Measurements from ENCODE around the gene KRTAP12-2. TPM values are rescaled to one million over a fixed set of nuclear protein-coding genes. Genes with fewer than 3 reads are reported as not detected.
"Not testable (repeated sequence)": the region's sequence is repeated elsewhere in the genome, so short reads cannot be mapped to it uniquely, and the experiment has no call there.

Gene KRTAP12-2
- total RNA-seq, 1 donor from 2014 or later = not detected

GRCh38 chr21:44653656-44654575, 12.8 kb downstream of the KRTAP12-2 start:
- DNase-seq (ENCODE audit: low spot score) = no peak

GRCh38 chr21:44653123-44653522, 13.6 kb downstream of the KRTAP12-2 start:
- no peak for DNase-seq (ENCODE audit: low spot score)

GRCh38 chr21:44650973-44651675, 15.6 kb downstream of the KRTAP12-2 start:
- no peak for DNase-seq (ENCODE audit: low spot score)

- no peak for DNase-seq (ENCODE audit: low spot score)
Measured at GRCh38 chr21:44650265-44650972, 16.3 kb downstream of the KRTAP12-2 start.

GRCh38 chr21:44649521-44650100, 17.1 kb downstream of the KRTAP12-2 start:
- DNase-seq (ENCODE audit: low spot score) = no peak

GRCh38 chr21:44648557-44649311, 18.0 kb downstream of the KRTAP12-2 start:
- no peak for DNase-seq (ENCODE audit: low spot score)

GRCh38 chr21:44647222-44647552, 19.5 kb downstream of the KRTAP12-2 start:
- no peak for DNase-seq (ENCODE audit: low spot score)

GRCh38 chr21:44646366-44647221, 20.1 kb downstream of the KRTAP12-2 start, which contains the start of gene KRTAP10-11:
TSS of gene KRTAP10-11 (plus strand) at chr21:44646414. CDS start at chr21:44646459, 45 bp downstream.
- not testable (repeated sequence) for DNase-seq (ENCODE audit: low spot score)

- no peak for DNase-seq (ENCODE audit: low spot score)
Measured at GRCh38 chr21:44644878-44645277, 21.8 kb downstream of the KRTAP12-2 start.

GRCh38 chr21:44643741-44644310, 22.9 kb downstream of the KRTAP12-2 start:
- DNase-seq (ENCODE audit: low spot score) = no peak

- no peak for DNase-seq (ENCODE audit: low spot score)
Measured at GRCh38 chr21:44640761-44641160, 26.0 kb downstream of the KRTAP12-2 start.

- no peak for DNase-seq (ENCODE audit: low spot score)
Measured at GRCh38 chr21:44639331-44639655, 27.4 kb downstream of the KRTAP12-2 start.

- DNase-seq (ENCODE audit: low spot score) = not testable (repeated sequence)
Measured at GRCh38 chr21:44638506-44639330, 28.0 kb downstream of the KRTAP12-2 start.

- DNase-seq (ENCODE audit: low spot score) = not testable (repeated sequence)
Measured at GRCh38 chr21:44637851-44638348, 28.8 kb downstream of the KRTAP12-2 start.

- DNase-seq (ENCODE audit: low spot score) = no peak
Measured at GRCh38 chr21:44637018-44637850, 29.5 kb downstream of the KRTAP12-2 start, which contains the start of gene KRTAP10-10. TSS of gene KRTAP10-10 (plus strand) at chr21:44637356. CDS start at chr21:44637418, 62 bp downstream.

- no peak for DNase-seq (ENCODE audit: low spot score)
Measured at GRCh38 chr21:44636209-44637017, 30.3 kb downstream of the KRTAP12-2 start.

All from mesenteric fat pad (tissue), 1 donor.